OCI-LY7 (cell line): ENCODE measurements around the gene RIOK3. TPM values are rescaled to one million over a fixed set of nuclear protein-coding genes. Genes with fewer than 3 reads are reported as not detected.
A peak's percentile ranks its signal among the peaks of the same experiment; 100 is the strongest.

Experiments
- BruUV-seq: library from RNA; stranded (reverse); fragments of 400-500 nt; replicated peaks from 2 replicates; lab custom pipeline; 2021; lab: Mats Ljungman, UMichigan
- CTCF ChIA-PET: fragments of 300-600 bp; sonication (Branson Sonifier 250); formaldehyde crosslinking; loops from one replicate; lab custom pipeline; 2022; ENCODE audit warnings: antibody characterized with exemption; ENCODE audit not compliant: unreplicated experiment; lab: Charles Lee
- POLR2A ChIA-PET: fragments of 300-600 bp; sonication (Branson Sonifier 250); formaldehyde crosslinking; loops from one replicate; lab custom pipeline; 2022; ENCODE audit warnings: antibody characterized with exemption; lab: Charles Lee
- DNase-seq: peaks from one replicate; pipeline ENCODE4 v3.0.0-alpha.2; 2015; ENCODE audit warnings: low spot score
- H2AFZ ChIP-seq: fragments of 200-600 bp; sonication (generic), shearing (Covaris generic); 2 replicates; pipeline ENCODE4 v1.6.1; 2014; ENCODE audit warnings: mild to moderate bottlenecking, antibody characterized with exemption, low read length, moderate library complexity
- H3K27ac ChIP-seq: fragments of 200-600 bp; sonication (generic); 2 replicates; pipeline ENCODE4 v1.5.1; 2014; ENCODE audit warnings: mixed run types, low read depth, mild to moderate bottlenecking, moderate library complexity, low read length, inconsistent platforms; ENCODE audit not compliant: poor library complexity, severe bottlenecking
- H3K36me3 ChIP-seq: fragments of 200-600 bp; sonication (generic); 2 replicates; pipeline ENCODE4 v1.6.1; 2014; ENCODE audit warnings: mild to moderate bottlenecking, antibody characterized with exemption, low read length, moderate library complexity, mixed read lengths; ENCODE audit not compliant: insufficient read depth
- H3K4me1 ChIP-seq: fragments of 200-600 bp; sonication (generic); 2 replicates; pipeline ENCODE4 v1.5.1; 2014; ENCODE audit warnings: mild to moderate bottlenecking, low read length; ENCODE audit not compliant: insufficient read depth, poor library complexity, severe bottlenecking
- H3K4me2 ChIP-seq: fragments of 200-600 bp; sonication (generic); 2 replicates; pipeline ENCODE4 v1.6.1; 2014; ENCODE audit warnings: mild to moderate bottlenecking, low read length
- H3K4me3 ChIP-seq: fragments of 200-600 bp; sonication (generic); 2 replicates; pipeline ENCODE4 v1.5.1; 2014; ENCODE audit warnings: mild to moderate bottlenecking, low read depth, low read length; ENCODE audit not compliant: poor library complexity, severe bottlenecking
- H3K79me2 ChIP-seq: fragments of 200-600 bp; sonication (generic); 2 replicates; pipeline ENCODE4 v1.6.1; 2016; ENCODE audit warnings: low read depth, mild to moderate bottlenecking, low read length, moderate library complexity, mixed read lengths; ENCODE audit not compliant: insufficient read depth
- H3K9me2 ChIP-seq: fragments of 200-600 bp; sonication (generic); 2 replicates; pipeline ENCODE4 v1.6.1; 2016; ENCODE audit warnings: mild to moderate bottlenecking, low read length, mixed read lengths; ENCODE audit not compliant: insufficient read depth
- H3K9me3 ChIP-seq: fragments of 200-600 bp; sonication (generic); 2 replicates; pipeline ENCODE4 v1.6.1; 2014; ENCODE audit warnings: mild to moderate bottlenecking, mixed run types, low read length, mixed read lengths
- H4K20me1 ChIP-seq: fragments of 200-600 bp; sonication (generic); 2 replicates; pipeline ENCODE4 v1.6.1; 2014; ENCODE audit warnings: mild to moderate bottlenecking, antibody characterized with exemption, low read length, moderate library complexity, mixed read lengths; ENCODE audit not compliant: insufficient read depth
- EZH2phosphoT487 ChIP-seq: fragments of 200-600 bp; sonication (generic); IDR thresholded peaks from 2 replicates; pipeline ENCODE4 v1.6.1; 2018; ENCODE audit warnings: low read depth, borderline replicate concordance, mild to moderate bottlenecking, mixed run types, antibody characterized with exemption, low read length, moderate library complexity, mixed read lengths
- intact Hi-C: fragments of 100-400 bp; cut with micrococcal nuclease; formaldehyde crosslinking; loops from one replicate; pipeline ENCODE4 v1.10.0; 2022; ENCODE audit not compliant: unreplicated experiment
- total RNA-seq, 2 experiments: library from RNA; depleted of rRNA in 1 of 2; stranded (reverse); fragments of >200 nt in 1 of 2; shearing (Covaris generic) in 1 of 2; gene quantifications; 2 replicates each; pipeline ENCODE4 v1.2.3, GENCODE V29; 2014 to 2022
- TF ChIP-seq, protein P1 (sequence below): fragments of 200-600 bp; sonication (generic); conservative IDR thresholded peaks from 2 replicates; pipeline ENCODE4 v1.5.1; 2014; ENCODE audit warnings: mild to moderate bottlenecking, antibody characterized with exemption, low read length, moderate library complexity, mixed read lengths

Gene RIOK3
- total RNA-seq, 2 experiments from 2014 or later, result 26.6 to 52.4 TPM

DNA sequence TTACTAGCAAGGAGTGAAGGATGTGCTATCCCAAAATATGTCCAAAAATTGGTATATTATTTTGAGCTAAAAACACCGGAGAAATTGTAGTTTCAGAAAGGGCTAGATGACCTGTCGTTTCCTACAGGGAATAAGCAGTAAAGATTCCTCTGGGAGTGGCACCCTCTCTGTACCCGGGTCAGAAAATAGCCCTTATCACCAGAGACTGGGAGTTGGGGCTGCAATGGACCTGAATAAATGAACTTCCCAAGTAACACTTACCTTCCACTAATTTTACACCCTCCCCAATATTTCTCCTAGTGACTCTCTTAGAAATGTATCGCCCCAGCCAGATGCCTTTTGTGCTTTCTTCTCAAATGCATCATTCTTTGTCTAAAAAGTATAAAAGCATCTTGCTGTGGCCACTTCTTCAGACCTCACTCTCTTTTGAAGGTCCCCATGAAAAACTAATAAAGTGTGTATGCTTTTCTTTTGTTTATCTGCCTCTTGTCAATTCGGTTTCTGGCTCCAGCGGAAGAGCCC is 49.5 kb downstream of the RIOK3 start:
- intact Hi-C loops, result loop anchor here (1.0 to 10.0 kb wide), 8 partner anchors 80 to 708 kb away; partner anchors contain the start of genes CABLES1, NPC1, RBBP8 and TTC39C
- H3K9me2 ChIP-seq, result no peaks in the 10 kb centered on the region
- peaks cover 19% of the 10 kb centered on the region; the same call in 1 of the 2 replicates for H3K79me2 ChIP-seq
- H4K20me1 ChIP-seq, result 0 out of 2 replicates have a peak, but pooled peaks cover 9% of the 10 kb centered on the region
- H3K4me3 ChIP-seq, result peak overlapping the region; percentile 96
- TSS peak; percentile 95 for BruUV-seq
- H3K27ac ChIP-seq, result peak overlapping the region; percentile 72
- TF ChIP-seq EZH2phosphoT487, result no peak
- TF ChIP-seq, protein P1, sequence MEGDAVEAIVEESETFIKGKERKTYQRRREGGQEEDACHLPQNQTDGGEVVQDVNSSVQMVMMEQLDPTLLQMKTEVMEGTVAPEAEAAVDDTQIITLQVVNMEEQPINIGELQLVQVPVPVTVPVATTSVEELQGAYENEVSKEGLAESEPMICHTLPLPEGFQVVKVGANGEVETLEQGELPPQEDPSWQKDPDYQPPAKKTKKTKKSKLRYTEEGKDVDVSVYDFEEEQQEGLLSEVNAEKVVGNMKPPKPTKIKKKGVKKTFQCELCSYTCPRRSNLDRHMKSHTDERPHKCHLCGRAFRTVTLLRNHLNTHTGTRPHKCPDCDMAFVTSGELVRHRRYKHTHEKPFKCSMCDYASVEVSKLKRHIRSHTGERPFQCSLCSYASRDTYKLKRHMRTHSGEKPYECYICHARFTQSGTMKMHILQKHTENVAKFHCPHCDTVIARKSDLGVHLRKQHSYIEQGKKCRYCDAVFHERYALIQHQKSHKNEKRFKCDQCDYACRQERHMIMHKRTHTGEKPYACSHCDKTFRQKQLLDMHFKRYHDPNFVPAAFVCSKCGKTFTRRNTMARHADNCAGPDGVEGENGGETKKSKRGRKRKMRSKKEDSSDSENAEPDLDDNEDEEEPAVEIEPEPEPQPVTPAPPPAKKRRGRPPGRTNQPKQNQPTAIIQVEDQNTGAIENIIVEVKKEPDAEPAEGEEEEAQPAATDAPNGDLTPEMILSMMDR, result no peak
- no peaks in the 10 kb centered on the region for H3K9me3 ChIP-seq
- no peak for DNase-seq
- H3K36me3 ChIP-seq, result peaks cover 23% of the 10 kb centered on the region
- peak overlapping the region; percentile 88; the same call in 1 of the 2 replicates for H2AFZ ChIP-seq
- peak overlapping the region; percentile 84 for H3K4me2 ChIP-seq
- peaks cover 48% of the 10 kb centered on the region for H3K4me1 ChIP-seq
- ChIA-PET POLR2A (interaction anchor here (2.6 kb wide), 1 partner anchor 15 kb away, joined by 9 read pairs; no protein-coding TSS in a partner anchor), CTCF (interaction anchor here (1.1 kb wide), 1 partner anchor 14 kb away, joined by 6 read pairs; no protein-coding TSS in a partner anchor)

DNA sequence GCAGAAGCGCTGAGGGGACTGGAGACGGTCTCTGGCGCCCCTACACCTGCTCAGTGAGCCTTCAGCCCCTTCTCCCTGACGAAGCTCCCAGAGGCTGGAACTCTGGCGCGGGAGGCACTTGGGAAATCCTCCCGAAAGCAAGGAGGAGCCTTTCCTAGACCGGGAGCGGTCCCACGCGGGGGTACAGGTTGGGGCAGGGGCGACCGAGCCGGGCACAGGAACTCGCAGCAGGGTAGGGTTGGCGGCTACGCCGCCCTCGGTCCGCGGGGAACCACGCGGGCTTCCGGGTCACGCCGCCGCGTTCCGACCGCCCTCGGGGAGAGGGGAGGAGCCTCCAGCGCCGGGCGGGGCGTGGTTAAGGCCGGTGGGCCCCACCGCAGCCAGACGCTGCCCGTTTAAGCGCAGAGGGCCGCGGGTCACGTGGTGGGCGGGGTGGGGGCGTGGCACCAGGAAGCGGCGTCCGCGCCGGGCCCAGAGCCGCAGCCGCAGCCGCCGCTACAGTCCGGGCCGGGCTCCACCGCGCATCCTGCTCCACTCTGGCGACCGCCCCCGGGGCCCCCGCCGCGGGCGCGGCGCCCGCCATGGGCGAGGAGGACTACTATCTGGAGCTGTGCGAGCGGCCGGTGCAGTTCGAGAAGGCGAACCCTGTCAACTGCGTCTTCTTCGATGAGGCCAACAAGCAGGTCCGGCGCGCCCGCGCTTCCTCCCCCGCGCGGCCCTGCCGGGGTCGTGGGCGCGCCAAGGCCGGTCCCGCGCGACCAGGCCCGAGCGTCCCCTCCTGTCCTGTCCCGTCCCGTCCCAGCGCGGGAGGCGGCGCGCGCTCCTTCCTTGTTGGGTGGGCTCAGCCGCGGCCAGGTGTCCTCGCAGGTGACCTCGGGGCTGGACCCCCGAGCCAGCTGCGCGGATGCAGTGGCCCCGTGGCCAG is 50.2 kb downstream of the RIOK3 start, which contains the start of gene RMC1:
Gene RMC1, plus strand, starts transcription at position 474 of the 925 bp plus-strand sequence. Its CDS starts 108 bp downstream, at position 582.
- Histone ChIP-seq H3K9me3 (no peaks in the 10 kb centered on the region), H3K36me3 (peaks cover 30% of the 10 kb centered on the region), H3K9me2 (no peaks in the 10 kb centered on the region), H4K20me1 (0 out of 2 replicates have a peak, but pooled peaks cover 9% of the 10 kb centered on the region), H3K4me3 (peak within 1 kb of the TSS; percentile 96), H2AFZ (peak within 1 kb of the TSS; percentile 88; the same call in 1 of the 2 replicates), H3K79me2 (peaks cover 19% of the 10 kb centered on the region; the same call in 1 of the 2 replicates), H3K27ac (peak within 1 kb of the TSS; percentile 72), H3K4me1 (peaks cover 40% of the 10 kb centered on the region), H3K4me2 (peak within 1 kb of the TSS; percentile 84)
- intact Hi-C loops, result loop anchor here (1.0 to 10.0 kb wide), 8 partner anchors 80 to 708 kb away; partner anchors contain the start of genes CABLES1, NPC1, RBBP8 and TTC39C
- peak; percentile 96 for DNase-seq
- POLR2A ChIA-PET, result interaction anchor here (0.6 to 2.6 kb wide), 2 partner anchors 15 to 536 kb away, joined by 3 to 9 read pairs; no protein-coding TSS in a partner anchor
- CTCF ChIA-PET, result interaction anchor here (1.1 kb wide), 1 partner anchor 15 kb away, joined by 6 read pairs; no protein-coding TSS in a partner anchor
- TF ChIP-seq, protein P1, result peak; percentile 58
- TF ChIP-seq EZH2phosphoT487, result no peak
- no TSS peak for BruUV-seq
